HepG2 (cell line): Measurements from ENCODE around the gene GFER. TPM values are rescaled to one million over a fixed set of nuclear protein-coding genes. Genes with fewer than 3 reads are reported as not detected.
A peak's percentile ranks its signal among the peaks of the same experiment; 100 is the strongest.

ENCODE experiments used
- CHD4 ChIP-seq: fragments of 200-600 bp; sonication (generic); IDR thresholded peaks from 2 replicates; pipeline ENCODE4 v1.7.0; 2017; ENCODE audit warnings: mild to moderate bottlenecking, low read length, borderline replicate concordance
- DDIT3 ChIP-seq: sonication (generic); formaldehyde crosslinking; IDR thresholded peaks from 2 replicates; pipeline ENCODE4 v1.4.0; 2020; ENCODE audit warnings: mild to moderate bottlenecking, missing genetic modification reagents
- E2F1 ChIP-seq: sonication (generic); formaldehyde crosslinking; IDR thresholded peaks from 2 replicates; pipeline ENCODE4 v1.5.0; 2020; ENCODE audit warnings: missing genetic modification reagents
- GABPA ChIP-seq, 2 experiments: IDR thresholded peaks; 2 replicates each; pipeline ENCODE4 v1.6.1; 2011 to 2016; ENCODE audit warnings: low read depth in 2 of 2, low read length in 1 of 2, missing biosample characterization in 1 of 2, missing genetic modification characterization in 1 of 2
- HDAC6 ChIP-seq: fragments of 200-600 bp; sonication (generic); IDR thresholded peaks from 2 replicates; pipeline ENCODE4 v1.7.0; 2017; ENCODE audit warnings: mild to moderate bottlenecking, antibody characterized with exemption, low read length, low read depth
- IKZF4 ChIP-seq: sonication (generic); formaldehyde crosslinking; IDR thresholded peaks from 2 replicates; pipeline ENCODE4 v1.5.1; 2020; ENCODE audit warnings: borderline replicate concordance, mild to moderate bottlenecking, low read depth, missing genetic modification reagents; ENCODE audit errors: not compliant biosample characterization
- KDM3A ChIP-seq: IDR thresholded peaks from 2 replicates; pipeline ENCODE4 v1.6.1; 2018; ENCODE audit warnings: low read depth, missing compliant biosample characterization
- LRRFIP1 ChIP-seq: sonication (generic); formaldehyde crosslinking; conservative IDR thresholded peaks from 2 replicates; pipeline ENCODE4 v1.4.0; 2020; ENCODE audit warnings: missing genetic modification reagents
- NFE2L2 ChIP-seq: fragments of 150-350 bp; IDR thresholded peaks from 2 replicates; pipeline ENCODE4 v1.6.1; 2014; ENCODE audit warnings: low read length
- SETDB1 ChIP-seq: sonication (generic); formaldehyde crosslinking; IDR thresholded peaks from 2 replicates; pipeline ENCODE4 v1.5.1; 2020; ENCODE audit warnings: missing genetic modification reagents, mild to moderate bottlenecking, borderline replicate concordance
- SSRP1 ChIP-seq: IDR thresholded peaks from 2 replicates; pipeline ENCODE4 v1.6.1; 2016; ENCODE audit warnings: control low read depth
- STAT6 ChIP-seq: sonication (generic); formaldehyde crosslinking; IDR thresholded peaks from 2 replicates; pipeline ENCODE4 v1.4.0; 2020; ENCODE audit warnings: missing genetic modification reagents, mild to moderate bottlenecking, borderline replicate concordance
- ZHX2 ChIP-seq, 2 experiments: sonication (generic) in 1 of 2; formaldehyde crosslinking in 1 of 2; IDR thresholded peaks; 2 replicates each; pipeline versions ENCODE4 v1.6.1 to v1.9.0; 2014 to 2022; ENCODE audit warnings: antibody characterized with exemption in 1 of 2, borderline replicate concordance in 1 of 2, inconsistent platforms in 1 of 2, low read depth in 1 of 2, missing genetic modification reagents in 1 of 2
- ZNF234 ChIP-seq: sonication (generic); formaldehyde crosslinking; conservative IDR thresholded peaks from 2 replicates; pipeline ENCODE4 v1.5.1; 2020; ENCODE audit warnings: mild to moderate bottlenecking, missing genetic modification reagents
- polyA plus RNA-seq, 8 experiments: library from polyadenylated mRNA; depleted of rRNA in 3 of 8; stranded (reverse) in 7 of 8; unstranded in 1 of 8; fragments of >200 nt; fragmentation: Illumina TruSeq in 4 of 8; extraction: Trizol in 4 of 8; gene quantifications; 2 replicates each; pipeline versions ENCODE4 v1.2.1 to v1.2.3, GENCODE V29; 2011 to 2016; ENCODE audit warnings: low read depth in 4 of 8, missing spikeins in 1 of 8, mixed read lengths in 1 of 8; ENCODE audit not compliant: insufficient read depth in 1 of 8
- total RNA-seq, 5 experiments: library from RNA; depleted of rRNA; stranded (reverse); fragments of >200 nt; fragmentation: Illumina TruSeq; extraction: Trizol; gene quantifications; 2 replicates each; pipeline ENCODE4 v1.2.3, GENCODE V29; 2016; ENCODE audit warnings: low read depth in 1 of 5

The GFER gene
- total and polyA plus RNA-seq, 2 of the 13 experiments (the other 11 are each of a cell fraction or from before 2014, with no cell fraction given): 28.6 to 71.7 TPM

- TF ChIP-seq E2F1 (CRISPR knock-in tag): no peak; the same call in 1 of the 2 replicates
- TF ChIP-seq STAT6: no peak
- TF ChIP-seq CHD4: no peak
- TF ChIP-seq IKZF4: peak; percentile 16
- no peak for TF ChIP-seq NFE2L2
- no peak; the same call in 1 of the 2 replicates for TF ChIP-seq ZNF234 (CRISPR knock-in tag)
- TF ChIP-seq DDIT3 (CRISPR knock-in tag): no peak
- no peak for TF ChIP-seq LRRFIP1
- no peak for TF ChIP-seq HDAC6
- no peak; the same call in 1 of the 2 replicates for TF ChIP-seq ZHX2 (IDR thresholded peaks at IDR 0.05; ENCODE audit: low read depth)
- no peak for TF ChIP-seq ZHX2 (CRISPR knock-in tag; IDR thresholded peaks at IDR 0.05; ENCODE audit: borderline replicate concordance)
- no peak for TF ChIP-seq SETDB1 (CRISPR knock-in tag)
- no peak for TF ChIP-seq KDM3A (CRISPR knock-in tag)
- no peak for TF ChIP-seq SSRP1 (CRISPR knock-in tag)
- no peak for TF ChIP-seq GABPA (IDR thresholded peaks at IDR 0.05; ENCODE audit: low read depth, low read length)
- no peak; the same call in 1 of the 2 replicates for TF ChIP-seq GABPA (CRISPR knock-in tag; IDR thresholded peaks at IDR 0.05; ENCODE audit: low read depth)
Observed at GRCh38 chr16:1984347-1985225, 593 bp downstream of the GFER start (continued).
